ENCODE results near the gene CCL1.

The CCL1 gene

GRCh38 chr17:34349751-34350150, 13.3 kb downstream of the CCL1 start:
- TF ChIP-seq EZH2phosphoT487 (IDR thresholded peaks at IDR 0.05; ENCODE audit: borderline replicate concordance, low read length) (no peak), CTCF (IDR thresholded peaks at IDR 0.05; ENCODE audit: low read depth, low read length, poor library complexity, severe bottlenecking) (no peak)
- no peaks in the 10 kb centered on the region for H3K9me3 ChIP-seq (ENCODE audit: control insufficient read depth, insufficient read depth, low read length)

GRCh38 chr17:34347063-34347462, 16.0 kb downstream of the CCL1 start:
- H3K9me3 ChIP-seq (ENCODE audit: control insufficient read depth, insufficient read depth, low read length) = no peaks in the 10 kb centered on the region
- no peaks in the 10 kb centered on the region for H3K9me2 ChIP-seq (replicated peaks; ENCODE audit: control insufficient read depth, low read length)
- no peaks in the 10 kb centered on the region for H4K20me1 ChIP-seq (ENCODE audit: control insufficient read depth, insufficient read depth, low read depth, low read length)
- no peak overlapping the region for H3K4me3 ChIP-seq (ENCODE audit: low read length)
- no peak overlapping the region for H3K4me2 ChIP-seq (ENCODE audit: low read length)
- TF ChIP-seq EZH2phosphoT487 (IDR thresholded peaks at IDR 0.05; ENCODE audit: borderline replicate concordance, low read length) (no peak), CTCF (IDR thresholded peaks at IDR 0.05; ENCODE audit: low read depth, low read length, poor library complexity, severe bottlenecking) (no peak)
- no peaks in the 10 kb centered on the region for H3K4me1 ChIP-seq (ENCODE audit: control insufficient read depth, low read length)
- H3F3A ChIP-seq (ENCODE audit: control insufficient read depth, insufficient read depth) = no peaks in the 10 kb centered on the region
- H3K79me2 ChIP-seq (ENCODE audit: control insufficient read depth, low read length) = no peaks in the 10 kb centered on the region
- no peaks in the 10 kb centered on the region for H3K27me3 ChIP-seq (ENCODE audit: control insufficient read depth, low read length)
- H3K36me3 ChIP-seq (ENCODE audit: control insufficient read depth, low read length) = no peaks in the 10 kb centered on the region
- H3K27ac ChIP-seq (ENCODE audit: low read depth, low read length) = no peak overlapping the region

More at GRCh38 chr17:34349751-34350150, 13.3 kb downstream of the CCL1 start:
- Histone ChIP-seq H3K27me3 (ENCODE audit: control insufficient read depth, low read length) (no peaks in the 10 kb centered on the region; the same call in 1 of the 2 replicates), H4K20me1 (ENCODE audit: control insufficient read depth, insufficient read depth, low read depth, low read length) (no peaks in the 10 kb centered on the region), H3K79me2 (ENCODE audit: control insufficient read depth, low read length) (no peaks in the 10 kb centered on the region), H3K4me2 (ENCODE audit: low read length) (no peak overlapping the region), H3K9me2 (replicated peaks; ENCODE audit: control insufficient read depth, low read length) (no peaks in the 10 kb centered on the region), H3F3A (ENCODE audit: control insufficient read depth, insufficient read depth) (no peaks in the 10 kb centered on the region), H3K4me3 (ENCODE audit: low read length) (no peak overlapping the region), H3K4me1 (ENCODE audit: control insufficient read depth, low read length) (no peaks in the 10 kb centered on the region), H3K27ac (ENCODE audit: low read depth, low read length) (no peak overlapping the region), H3K36me3 (ENCODE audit: control insufficient read depth, low read length) (no peaks in the 10 kb centered on the region)

GRCh38 chr17:34341916-34342315, 21.1 kb downstream of the CCL1 start:
- Histone ChIP-seq H3K27me3 (ENCODE audit: control insufficient read depth, low read length) (no peaks in the 10 kb centered on the region), H3F3A (ENCODE audit: control insufficient read depth, insufficient read depth) (no peaks in the 10 kb centered on the region), H3K27ac (ENCODE audit: low read depth, low read length) (no peak overlapping the region), H3K9me2 (replicated peaks; ENCODE audit: control insufficient read depth, low read length) (no peaks in the 10 kb centered on the region), H3K79me2 (ENCODE audit: control insufficient read depth, low read length) (no peaks in the 10 kb centered on the region), H3K9me3 (ENCODE audit: control insufficient read depth, insufficient read depth, low read length) (no peaks in the 10 kb centered on the region), H3K4me2 (ENCODE audit: low read length) (no peak overlapping the region), H3K4me3 (ENCODE audit: low read length) (no peak overlapping the region), H4K20me1 (ENCODE audit: control insufficient read depth, insufficient read depth, low read depth, low read length) (no peaks in the 10 kb centered on the region), H3K36me3 (ENCODE audit: control insufficient read depth, low read length) (no peaks in the 10 kb centered on the region), H3K4me1 (ENCODE audit: control insufficient read depth, low read length) (peaks cover 6% of the 10 kb centered on the region; the same call in 1 of the 2 replicates)
- TF ChIP-seq CTCF (IDR thresholded peaks at IDR 0.05; ENCODE audit: low read depth, low read length, poor library complexity, severe bottlenecking) = no peak
